Measurements from ENCODE around the gene PROM1. TPM values are rescaled to one million over a fixed set of nuclear protein-coding genes. Genes with fewer than 3 reads are reported as not detected.

Gene PROM1
- total RNA-seq, 1 experiment from 2014 or later = 17.7 TPM

- no peak overlapping the region for H3K9ac ChIP-seq (ENCODE audit: low read length)
- H3K27ac ChIP-seq (ENCODE audit: low read depth, low read length) = no peak overlapping the region
- no TSS peak for BruUV-seq (replicated peaks)
- RAD21 ChIA-PET (ENCODE audit: low non-redundant PET in 1 of 2, low total read pairs in 2 of 2, uncharacterized antibody in 2 of 2, unreplicated experiment in 2 of 2) = no interaction called here
- POLR2A ChIA-PET = no interaction called here
- no peaks in the 10 kb centered on the region; a peak in 1 of 4 replicates for H3K36me3 ChIP-seq (ENCODE audit: control insufficient read depth in 1 of 2, insufficient read depth in 2 of 2, low read length in 2 of 2)
- H2AFZ ChIP-seq (ENCODE audit: low read depth, low read length, poor library complexity, severe bottlenecking) = no peak overlapping the region
- H3K4me3 ChIP-seq (replicated peaks in 1 of 2; ENCODE audit: low read depth in 1 of 2, low read length in 2 of 2) = no peak overlapping the region
- no peaks in the 10 kb centered on the region for H3K79me2 ChIP-seq (ENCODE audit: insufficient read depth, low read length)
- H3K4me2 ChIP-seq (ENCODE audit: low read length) = no peak overlapping the region
- H3K9me2 ChIP-seq (ENCODE audit: insufficient read depth) = no peaks in the 10 kb centered on the region
- CTCF ChIA-PET = no interaction called here
- no peaks in the 10 kb centered on the region for H4K20me1 ChIP-seq (ENCODE audit: insufficient read depth)
- H3K4me1 ChIP-seq (ENCODE audit: control insufficient read depth in 1 of 2, insufficient read depth in 2 of 2, low read length in 2 of 2) = no peaks in the 10 kb centered on the region
- intact Hi-C loops (cut with micrococcal nuclease) = no loop called here
- no peak for DNase-seq (ENCODE audit: low read depth, low spot score)
- TF ChIP-seq ATF3 (IDR thresholded peaks at IDR 0.05) (no peak), REST (IDR thresholded peaks at IDR 0.05; ENCODE audit: low read depth) (no peak)
- no peak for ATAC-seq
- H3K9me3 ChIP-seq (ENCODE audit: control insufficient read depth in 1 of 2, insufficient read depth in 1 of 2, low read depth in 1 of 2, low read length in 2 of 2) = no peaks in the 10 kb centered on the region
- H3K27me3 ChIP-seq (ENCODE audit: insufficient read depth, low read length) = no peaks in the 10 kb centered on the region
Measured at GRCh38 chr4:15989424-15989823, 94.4 kb downstream of the PROM1 start.

GRCh38 chr4:15988222-15988621 lies 95.6 kb downstream of the PROM1 start:
- Histone ChIP-seq H3K27me3 (ENCODE audit: insufficient read depth, low read length) (no peaks in the 10 kb centered on the region), H2AFZ (ENCODE audit: low read depth, low read length, poor library complexity, severe bottlenecking) (no peak overlapping the region), H3K4me1 (ENCODE audit: control insufficient read depth in 1 of 2, insufficient read depth in 2 of 2, low read length in 2 of 2) (no peaks in the 10 kb centered on the region), H3K9ac (ENCODE audit: low read length) (no peak overlapping the region), H3K4me2 (ENCODE audit: low read length) (no peak overlapping the region), H3K79me2 (ENCODE audit: insufficient read depth, low read length) (no peaks in the 10 kb centered on the region), H3K4me3 (replicated peaks in 1 of 2; ENCODE audit: low read depth in 1 of 2, low read length in 2 of 2) (no peak overlapping the region), H3K9me2 (ENCODE audit: insufficient read depth) (no peaks in the 10 kb centered on the region), H3K9me3 (ENCODE audit: control insufficient read depth in 1 of 2, insufficient read depth in 1 of 2, low read depth in 1 of 2, low read length in 2 of 2) (no peaks in the 10 kb centered on the region), H3K27ac (ENCODE audit: low read depth, low read length) (no peak overlapping the region), H4K20me1 (ENCODE audit: insufficient read depth) (no peaks in the 10 kb centered on the region), H3K36me3 (ENCODE audit: control insufficient read depth in 1 of 2, insufficient read depth in 2 of 2, low read length in 2 of 2) (no peaks in the 10 kb centered on the region; a peak in 1 of 4 replicates)
- ChIA-PET RAD21 (ENCODE audit: low non-redundant PET in 1 of 2, low total read pairs in 2 of 2, uncharacterized antibody in 2 of 2, unreplicated experiment in 2 of 2) (no interaction called here), CTCF (no interaction called here), POLR2A (no interaction called here)
- ATAC-seq (no peak), DNase-seq (ENCODE audit: low read depth, low spot score) (no peak)
- no TSS peak for BruUV-seq (replicated peaks)
- intact Hi-C loops (cut with micrococcal nuclease) = no loop called here
- TF ChIP-seq ELF1 (IDR thresholded peaks at IDR 0.05; ENCODE audit: borderline replicate concordance, low read depth) (no peak), ZFX (IDR thresholded peaks at IDR 0.05) (no peak), YY1 (IDR thresholded peaks at IDR 0.05; ENCODE audit: extremely low read depth, insufficient replicate concordance, low read depth, low read length) (no peak), MAX (IDR thresholded peaks at IDR 0.05) (no peak), POLR2A (IDR thresholded peaks at IDR 0.05; ENCODE audit: borderline replicate concordance, extremely low read depth, insufficient read depth, insufficient read length) (no peak)

Data from HCT116 (cell line).